ENCODE measurements around the gene U2AF1L4.

- TF ChIP-seq, protein P1, sequence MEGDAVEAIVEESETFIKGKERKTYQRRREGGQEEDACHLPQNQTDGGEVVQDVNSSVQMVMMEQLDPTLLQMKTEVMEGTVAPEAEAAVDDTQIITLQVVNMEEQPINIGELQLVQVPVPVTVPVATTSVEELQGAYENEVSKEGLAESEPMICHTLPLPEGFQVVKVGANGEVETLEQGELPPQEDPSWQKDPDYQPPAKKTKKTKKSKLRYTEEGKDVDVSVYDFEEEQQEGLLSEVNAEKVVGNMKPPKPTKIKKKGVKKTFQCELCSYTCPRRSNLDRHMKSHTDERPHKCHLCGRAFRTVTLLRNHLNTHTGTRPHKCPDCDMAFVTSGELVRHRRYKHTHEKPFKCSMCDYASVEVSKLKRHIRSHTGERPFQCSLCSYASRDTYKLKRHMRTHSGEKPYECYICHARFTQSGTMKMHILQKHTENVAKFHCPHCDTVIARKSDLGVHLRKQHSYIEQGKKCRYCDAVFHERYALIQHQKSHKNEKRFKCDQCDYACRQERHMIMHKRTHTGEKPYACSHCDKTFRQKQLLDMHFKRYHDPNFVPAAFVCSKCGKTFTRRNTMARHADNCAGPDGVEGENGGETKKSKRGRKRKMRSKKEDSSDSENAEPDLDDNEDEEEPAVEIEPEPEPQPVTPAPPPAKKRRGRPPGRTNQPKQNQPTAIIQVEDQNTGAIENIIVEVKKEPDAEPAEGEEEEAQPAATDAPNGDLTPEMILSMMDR (IDR thresholded peaks at IDR 0.05 in 2 of 3, conservative IDR thresholded peaks at IDR 0.05 in 1 of 3; ENCODE audit: control insufficient read depth in 2 of 3, extremely low read depth in 1 of 3, insufficient read depth in 1 of 3, low read depth in 3 of 3, low read length in 3 of 3), result no peak
- no peak for TF ChIP-seq SUPT20H (IDR thresholded peaks at IDR 0.05; ENCODE audit: borderline replicate concordance, control insufficient read depth, low read depth, low read length)
- no peak for TF ChIP-seq HDAC2 (IDR thresholded peaks at IDR 0.05)
- TF ChIP-seq ETV6 (conservative IDR thresholded peaks at IDR 0.05 in 1 of 2, IDR thresholded peaks at IDR 0.05 in 1 of 2; ENCODE audit: borderline replicate concordance in 1 of 2, low read depth in 1 of 2), result no peak
- TF ChIP-seq ZBTB33 (IDR thresholded peaks at IDR 0.05), result no peak
- TF ChIP-seq CHD2 (IDR thresholded peaks at IDR 0.05; ENCODE audit: borderline replicate concordance, low read depth, low read length), result no peak
- TF ChIP-seq WRNIP1 (IDR thresholded peaks at IDR 0.05; ENCODE audit: borderline replicate concordance, low read depth, low read length), result no peak
- TF ChIP-seq EZH2 (IDR thresholded peaks at IDR 0.05; ENCODE audit: borderline replicate concordance, control insufficient read depth, low read depth, low read length), result no peak
- TF ChIP-seq, protein P2, sequence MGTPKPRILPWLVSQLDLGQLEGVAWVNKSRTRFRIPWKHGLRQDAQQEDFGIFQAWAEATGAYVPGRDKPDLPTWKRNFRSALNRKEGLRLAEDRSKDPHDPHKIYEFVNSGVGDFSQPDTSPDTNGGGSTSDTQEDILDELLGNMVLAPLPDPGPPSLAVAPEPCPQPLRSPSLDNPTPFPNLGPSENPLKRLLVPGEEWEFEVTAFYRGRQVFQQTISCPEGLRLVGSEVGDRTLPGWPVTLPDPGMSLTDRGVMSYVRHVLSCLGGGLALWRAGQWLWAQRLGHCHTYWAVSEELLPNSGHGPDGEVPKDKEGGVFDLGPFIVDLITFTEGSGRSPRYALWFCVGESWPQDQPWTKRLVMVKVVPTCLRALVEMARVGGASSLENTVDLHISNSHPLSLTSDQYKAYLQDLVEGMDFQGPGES (IDR thresholded peaks at IDR 0.05), result no peak
- TF ChIP-seq ZNF384 (IDR thresholded peaks at IDR 0.05; ENCODE audit: borderline replicate concordance, low read depth, low read length), result no peak
- no peak for TF ChIP-seq PAX5 (IDR thresholded peaks at IDR 0.05; ENCODE audit: borderline replicate concordance, low read depth, low read length)
- TF ChIP-seq, protein P3, sequence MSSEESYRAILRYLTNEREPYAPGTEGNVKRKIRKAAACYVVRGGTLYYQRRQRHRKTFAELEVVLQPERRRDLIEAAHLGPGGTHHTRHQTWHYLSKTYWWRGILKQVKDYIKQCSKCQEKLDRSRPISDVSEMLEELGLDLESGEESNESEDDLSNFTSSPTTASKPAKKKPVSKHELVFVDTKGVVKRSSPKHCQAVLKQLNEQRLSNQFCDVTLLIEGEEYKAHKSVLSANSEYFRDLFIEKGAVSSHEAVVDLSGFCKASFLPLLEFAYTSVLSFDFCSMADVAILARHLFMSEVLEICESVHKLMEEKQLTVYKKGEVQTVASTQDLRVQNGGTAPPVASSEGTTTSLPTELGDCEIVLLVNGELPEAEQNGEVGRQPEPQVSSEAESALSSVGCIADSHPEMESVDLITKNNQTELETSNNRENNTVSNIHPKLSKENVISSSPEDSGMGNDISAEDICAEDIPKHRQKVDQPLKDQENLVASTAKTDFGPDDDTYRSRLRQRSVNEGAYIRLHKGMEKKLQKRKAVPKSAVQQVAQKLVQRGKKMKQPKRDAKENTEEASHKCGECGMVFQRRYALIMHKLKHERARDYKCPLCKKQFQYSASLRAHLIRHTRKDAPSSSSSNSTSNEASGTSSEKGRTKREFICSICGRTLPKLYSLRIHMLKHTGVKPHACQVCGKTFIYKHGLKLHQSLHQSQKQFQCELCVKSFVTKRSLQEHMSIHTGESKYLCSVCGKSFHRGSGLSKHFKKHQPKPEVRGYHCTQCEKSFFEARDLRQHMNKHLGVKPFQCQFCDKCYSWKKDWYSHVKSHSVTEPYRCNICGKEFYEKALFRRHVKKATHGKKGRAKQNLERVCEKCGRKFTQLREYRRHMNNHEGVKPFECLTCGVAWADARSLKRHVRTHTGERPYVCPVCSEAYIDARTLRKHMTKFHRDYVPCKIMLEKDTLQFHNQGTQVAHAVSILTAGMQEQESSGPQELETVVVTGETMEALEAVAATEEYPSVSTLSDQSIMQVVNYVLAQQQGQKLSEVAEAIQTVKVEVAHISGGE (CRISPR knock-in tag; IDR thresholded peaks at IDR 0.05), result no peak
These were observed 20.7 kb downstream of the U2AF1L4 start for GRCh38 chr19:35724560-35724959.

Data from GM12878 (cell line).